ENCODE measurements around the gene SPINK8. TPM values are rescaled to one million over a fixed set of nuclear protein-coding genes. Genes with fewer than 3 reads are reported as not detected.

SPINK8 gene
- total and polyA plus RNA-seq, 4 donors: not detected

Small RNAs within 50 kb of the gene (small RNA-seq; reads per million reads assigned to genes)
- not detected for gene MIR2115
- not detected for gene RF00019
- not detected for gene RN7SL321P

Other genes with a start within 250 kb of the SPINK8 start
- 10 to 100 TPM in 1 of 2 donors, under 1 TPM in 1; 0.25 to 29.6 TPM for gene CDC25A, start 145.2 kb downstream of the SPINK8 start, total RNA-seq
- gene CDC25A, start 145.2 kb downstream of the SPINK8 start, polyA plus RNA-seq: under 1 TPM; 0.18 to 0.95 TPM
- 1 to 10 TPM in 1 of 2 donors, under 1 TPM in 1; 0.25 to 3.2 TPM for gene CAMP, start 110.2 kb downstream of the SPINK8 start, total RNA-seq
- gene CAMP, start 110.2 kb downstream of the SPINK8 start, polyA plus RNA-seq: under 1 TPM in 1 of 2 donors, not detected in 1; 0.62 TPM
- 1 to 10 TPM; 2.1 to 3.3 TPM for gene ZNF589, start 92.6 kb downstream of the SPINK8 start, total RNA-seq
- gene ZNF589, start 92.6 kb downstream of the SPINK8 start, polyA plus RNA-seq: 1 to 10 TPM in 1 of 2 donors, under 1 TPM in 1; 0.49 to 1.0 TPM
- gene NME6, start 32.3 kb downstream of the SPINK8 start, total RNA-seq: 10 to 100 TPM in 1 of 2 donors, 1 to 10 TPM in 1; 8.8 to 11.7 TPM
- 10 to 100 TPM; 10.6 to 13.4 TPM for gene NME6, start 32.3 kb downstream of the SPINK8 start, polyA plus RNA-seq
- gene FBXW12, start 38.6 kb upstream of the SPINK8 start, total RNA-seq: not detected
- not detected for gene FBXW12, start 38.6 kb upstream of the SPINK8 start, polyA plus RNA-seq
- 100 to 1,000 TPM in 1 of 2 donors, 10 to 100 TPM in 1; 90.0 to 204 TPM for gene PLXNB1, start 96.4 kb upstream of the SPINK8 start, total RNA-seq
- 10 to 100 TPM; 38.1 to 55.7 TPM for gene PLXNB1, start 96.4 kb upstream of the SPINK8 start, polyA plus RNA-seq
- 10 to 100 TPM in 1 of 2 donors, 1 to 10 TPM in 1; 7.9 to 12.7 TPM for gene CCDC51, start 106.5 kb upstream of the SPINK8 start, total RNA-seq
- gene CCDC51, start 106.5 kb upstream of the SPINK8 start, polyA plus RNA-seq: 10 to 100 TPM in 1 of 2 donors, 1 to 10 TPM in 1; 9.2 to 13.7 TPM
- 10 to 100 TPM; 75.2 to 92.0 TPM for gene TMA7, start 106.6 kb upstream of the SPINK8 start, total RNA-seq
- gene TMA7, start 106.6 kb upstream of the SPINK8 start, polyA plus RNA-seq: 100 to 1,000 TPM; 134 to 241 TPM
- 1 to 10 TPM; 3.3 to 4.6 TPM for gene ATRIP, start 113.1 kb upstream of the SPINK8 start, total RNA-seq
- gene ATRIP, start 113.1 kb upstream of the SPINK8 start, polyA plus RNA-seq: 1 to 10 TPM; 1.7 to 2.5 TPM
- 10 to 100 TPM; 40.7 to 50.3 TPM for gene SHISA5, start 170.5 kb upstream of the SPINK8 start, total RNA-seq
- gene SHISA5, start 170.5 kb upstream of the SPINK8 start, polyA plus RNA-seq: 100 to 1,000 TPM; 101 to 104 TPM
- gene PFKFB4, start 223.1 kb upstream of the SPINK8 start, total RNA-seq: 1 to 10 TPM; 2.7 to 5.3 TPM
- gene PFKFB4, start 223.1 kb upstream of the SPINK8 start, polyA plus RNA-seq: under 1 TPM; 0.46 to 0.78 TPM
- under 1 TPM in 1 of 2 donors, not detected in 1; 0.08 TPM for gene UCN2, start 230.1 kb upstream of the SPINK8 start, total RNA-seq
- not detected for gene UCN2, start 230.1 kb upstream of the SPINK8 start, polyA plus RNA-seq

Measured in liver (tissue), 5 donors.